Inflammatory macrophage (primary cell): ENCODE results near the gene CPXCR1.
"Not testable (repeated sequence)": the region's sequence is repeated elsewhere in the genome, so short reads cannot be mapped to it uniquely, and the experiment has no call there.

Experiments
- DNase-seq, 2 donors: peaks; one replicate each; pipeline ENCODE4 v3.0.0-alpha.2; 2020 to 2022
- total RNA-seq, 18 experiments: gene quantifications; one replicate each; lab custom pipeline; 2026; ENCODE audit warnings: mixed read lengths in 6 of 18, inconsistent platforms in 2 of 18; lab: John Stamatoyannopoulos, UW

Gene CPXCR1
- total RNA-seq: 0 reads per million in 18 experiments

- DNase-seq: no peak
Observed at GRCh38 chrX:88746925-88747324, at the start of gene CPXCR1. CPXCR1 (plus strand) TSS chrX:88747225; CDS start chrX:88753415, 6,190 bp downstream.

GRCh38 chrX:88735835-88736234 lies 11.2 kb upstream of the CPXCR1 start:
- DNase-seq: no peak

DNA sequence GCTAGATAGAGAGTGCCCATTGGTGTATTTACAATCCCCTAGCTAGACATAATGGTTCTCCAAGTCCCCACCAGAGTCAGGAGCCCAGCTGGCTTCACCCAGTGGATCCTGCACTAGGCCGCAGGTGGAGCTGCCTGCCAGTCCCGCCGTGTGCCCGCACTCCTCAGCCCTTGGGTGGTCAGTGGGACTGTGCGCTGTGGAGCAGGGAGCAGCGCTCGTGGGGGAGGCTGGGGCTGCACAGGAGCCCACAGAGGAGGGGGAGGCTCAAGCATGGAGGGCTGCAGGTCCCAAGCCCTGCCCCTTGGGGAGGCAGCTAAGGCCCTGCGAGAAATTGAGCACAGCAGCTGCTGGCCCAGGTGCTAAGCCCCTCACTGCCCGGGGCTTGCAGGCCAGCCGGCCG lies 810 bp upstream of the CPXCR1 start:
- not testable (repeated sequence) for DNase-seq

DNA sequence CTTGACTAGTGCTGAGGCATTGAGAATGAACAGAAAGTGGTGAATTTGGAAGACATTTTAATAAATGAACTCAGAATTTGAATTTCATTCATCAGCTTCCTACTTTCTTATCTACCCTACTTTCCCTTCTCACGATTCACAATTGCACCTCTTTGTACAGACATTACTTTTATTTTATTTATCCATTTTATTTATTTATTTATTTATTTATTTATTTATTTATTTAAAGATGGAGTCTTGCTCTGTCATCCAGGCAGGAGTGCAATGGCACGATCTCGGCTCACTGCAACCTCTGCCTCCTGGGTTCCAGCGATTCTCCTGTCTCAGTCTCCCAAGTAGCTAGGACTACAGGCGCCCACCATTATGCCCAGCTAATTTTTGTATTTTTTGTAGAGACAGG lies 5.3 kb downstream of the CPXCR1 start:
- not testable (repeated sequence) for DNase-seq

GRCh38 chrX:88789825-88790224 lies 42.8 kb downstream of the CPXCR1 start:
- no peak for DNase-seq
